HG03460 (cell line): Measurements from ENCODE around the gene GPC1.
"Not testable (repeated sequence)": the region's sequence is repeated elsewhere in the genome, so short reads cannot be mapped to it uniquely, and the experiment has no call there.

Experiments used
- ATAC-seq: cut with Tn5 transposase; IDR thresholded peaks from one replicate; pipeline ENCODE4 v1.9.1; 2021; ENCODE audit not compliant: unreplicated experiment

The GPC1 gene

GRCh38 chr2:240465765-240466578 is 30.5 kb downstream of the GPC1 start:
- no peak for ATAC-seq

GRCh38 chr2:240466579-240467148 is 31.2 kb downstream of the GPC1 start:
- ATAC-seq = no peak

- no peak for ATAC-seq
Measured at GRCh38 chr2:240467149-240467642, 31.7 kb downstream of the GPC1 start.

- no peak for ATAC-seq
Measured at GRCh38 chr2:240467659-240468302, 32.3 kb downstream of the GPC1 start.

- ATAC-seq = no peak
Measured at GRCh38 chr2:240468303-240469238, 33.1 kb downstream of the GPC1 start.

GRCh38 chr2:240469239-240469636 is 33.8 kb downstream of the GPC1 start:
- no peak for ATAC-seq

GRCh38 chr2:240469740-240470139 is 34.3 kb downstream of the GPC1 start:
- no peak for ATAC-seq

- no peak for ATAC-seq
Measured at GRCh38 chr2:240472078-240472790, 36.8 kb downstream of the GPC1 start.

- ATAC-seq = no peak
Measured at GRCh38 chr2:240473211-240473610, 37.7 kb downstream of the GPC1 start.

GRCh38 chr2:240477916-240478315 is 42.5 kb downstream of the GPC1 start:
- ATAC-seq = no peak

- no peak for ATAC-seq
Measured at GRCh38 chr2:240478346-240479110, 43.1 kb downstream of the GPC1 start.

GRCh38 chr2:240479111-240479501 is 43.6 kb downstream of the GPC1 start:
- ATAC-seq = no peak

- ATAC-seq = no peak
Measured at GRCh38 chr2:240480834-240481623, 45.6 kb downstream of the GPC1 start.

- ATAC-seq = no peak
Measured at GRCh38 chr2:240481720-240482119, 46.3 kb downstream of the GPC1 start.

- ATAC-seq = no peak
Measured at GRCh38 chr2:240482141-240482540, 46.7 kb downstream of the GPC1 start.

- no peak for ATAC-seq
Measured at GRCh38 chr2:240491483-240491882, 56.0 kb downstream of the GPC1 start.

GRCh38 chr2:240494194-240494793 is 58.8 kb downstream of the GPC1 start:
- ATAC-seq = no peak

- not testable (repeated sequence) for ATAC-seq
Measured at GRCh38 chr2:240494942-240495341, 59.5 kb downstream of the GPC1 start.
